ENCODE data around the gene TRPV6.
A peak's percentile ranks its signal among the peaks of the same experiment; 100 is the strongest.

Gene TRPV6

DNA sequence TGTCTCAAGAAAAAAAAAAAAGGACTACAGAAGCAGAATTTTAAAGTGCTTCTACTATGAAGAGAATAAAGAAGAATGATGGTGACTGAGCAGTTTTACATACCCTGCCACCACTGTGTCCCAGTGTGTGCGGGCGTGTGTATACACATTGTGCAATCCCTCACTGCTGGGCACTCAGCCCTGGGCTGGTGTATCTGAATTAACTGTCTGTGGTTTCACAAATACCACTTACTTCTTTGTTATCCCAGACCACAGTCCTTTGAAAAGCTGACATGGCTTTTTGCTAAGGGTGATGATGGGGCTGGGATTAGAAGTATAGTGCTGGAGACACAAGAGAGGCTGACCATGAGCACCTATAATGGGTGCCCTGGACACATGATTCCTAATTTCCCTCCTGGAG is 21.1 kb upstream of the TRPV6 start:
- no peak for DNase-seq

DNA sequence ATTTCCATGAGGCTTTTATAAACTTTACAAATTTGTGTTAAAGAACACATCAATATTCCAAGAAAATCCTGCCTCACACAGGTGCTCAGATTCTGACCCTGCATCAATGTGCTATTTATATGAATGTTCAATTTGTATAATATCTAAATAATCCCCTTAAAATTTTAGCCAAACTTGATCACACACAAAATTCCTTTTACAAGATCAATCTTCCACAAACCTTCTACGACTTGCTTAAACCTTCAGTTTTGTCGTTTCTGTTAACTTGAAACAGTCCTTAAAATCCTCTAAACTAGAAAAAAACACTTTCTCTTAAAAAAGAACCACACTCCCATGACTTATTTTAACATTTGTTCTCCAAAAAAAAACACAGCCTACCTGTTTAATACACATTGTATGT is 20.2 kb upstream of the TRPV6 start:
- DNase-seq, result no peak

DNA sequence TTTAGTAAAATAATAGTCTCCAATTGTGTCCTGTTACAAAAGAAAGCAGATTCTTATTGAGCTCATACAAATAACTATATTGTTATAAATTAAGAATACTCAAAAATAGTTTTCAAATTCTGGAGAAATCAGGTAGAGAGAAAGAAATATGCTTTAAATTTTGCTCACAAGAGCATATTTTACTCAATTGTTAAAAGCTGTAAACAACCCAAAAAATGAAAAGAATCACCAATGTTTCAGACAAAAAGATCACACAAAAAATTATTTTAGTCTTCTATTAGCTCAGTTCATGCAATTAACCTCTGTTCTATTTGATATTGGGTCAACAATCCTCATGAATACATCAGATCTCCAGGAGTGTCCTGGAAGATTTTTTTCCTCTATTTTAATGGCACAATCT is 18.6 kb upstream of the TRPV6 start:
- DNase-seq, result no peak

DNA sequence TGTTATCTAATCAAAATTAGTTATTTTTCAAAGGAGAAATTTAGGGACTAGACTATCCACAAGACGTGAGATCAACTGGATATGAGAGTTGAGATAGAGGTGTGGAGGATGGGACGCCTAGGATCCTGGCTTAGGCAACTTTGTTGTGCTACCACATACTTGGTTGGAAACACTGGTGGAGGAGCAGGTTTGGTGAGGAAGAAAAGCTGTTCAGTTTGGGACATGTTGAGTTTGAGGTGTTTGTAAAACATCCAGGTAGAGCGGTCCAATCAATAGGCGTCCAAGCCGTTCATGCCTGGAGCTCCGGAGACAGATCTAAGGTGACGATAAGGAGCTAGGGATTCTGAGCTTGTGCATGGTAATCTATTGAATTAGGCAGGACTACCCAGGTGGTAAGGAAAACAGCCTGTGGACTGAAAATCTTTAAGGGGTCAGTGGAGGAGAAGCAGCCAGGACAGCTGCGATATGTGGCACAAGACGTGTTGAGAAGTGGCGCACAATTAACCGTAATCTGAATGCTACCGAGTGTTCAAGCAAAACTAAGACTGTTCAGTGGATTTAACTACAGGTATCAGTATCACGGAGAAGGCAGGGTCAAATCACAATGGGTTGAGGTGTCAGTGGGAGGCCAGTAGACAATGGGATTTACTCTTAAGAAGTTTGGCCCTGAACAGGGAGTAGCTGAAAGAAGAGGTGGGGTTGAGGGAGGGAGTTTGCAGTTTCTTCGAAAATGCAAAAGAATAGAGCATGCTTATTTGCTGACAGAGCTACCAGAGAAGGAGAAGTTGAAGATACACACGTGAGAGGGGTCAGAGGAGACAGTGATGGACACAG is 16.1 kb upstream of the TRPV6 start:
- DNase-seq, result no peak

DNA sequence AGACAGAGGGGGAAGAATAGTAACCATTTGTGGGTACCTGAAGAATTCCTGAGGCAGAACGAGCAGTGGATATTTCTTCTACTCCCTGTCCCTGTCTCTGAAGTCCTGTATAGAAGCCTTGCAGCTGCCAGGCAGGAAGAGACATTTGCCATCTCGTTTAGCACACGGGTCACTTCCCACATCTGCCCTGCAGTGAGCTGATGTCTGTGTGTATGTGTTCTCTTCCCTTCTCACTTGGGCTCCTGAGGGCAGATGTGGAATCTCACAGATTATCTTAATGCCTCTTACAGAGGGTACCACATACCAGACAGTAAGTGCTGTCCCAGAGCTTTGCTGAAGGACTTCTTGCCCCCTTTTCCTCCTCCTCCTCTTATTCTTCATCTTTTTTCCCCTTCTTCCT is 14.1 kb upstream of the TRPV6 start:
- peak; percentile 62 for DNase-seq

DNA sequence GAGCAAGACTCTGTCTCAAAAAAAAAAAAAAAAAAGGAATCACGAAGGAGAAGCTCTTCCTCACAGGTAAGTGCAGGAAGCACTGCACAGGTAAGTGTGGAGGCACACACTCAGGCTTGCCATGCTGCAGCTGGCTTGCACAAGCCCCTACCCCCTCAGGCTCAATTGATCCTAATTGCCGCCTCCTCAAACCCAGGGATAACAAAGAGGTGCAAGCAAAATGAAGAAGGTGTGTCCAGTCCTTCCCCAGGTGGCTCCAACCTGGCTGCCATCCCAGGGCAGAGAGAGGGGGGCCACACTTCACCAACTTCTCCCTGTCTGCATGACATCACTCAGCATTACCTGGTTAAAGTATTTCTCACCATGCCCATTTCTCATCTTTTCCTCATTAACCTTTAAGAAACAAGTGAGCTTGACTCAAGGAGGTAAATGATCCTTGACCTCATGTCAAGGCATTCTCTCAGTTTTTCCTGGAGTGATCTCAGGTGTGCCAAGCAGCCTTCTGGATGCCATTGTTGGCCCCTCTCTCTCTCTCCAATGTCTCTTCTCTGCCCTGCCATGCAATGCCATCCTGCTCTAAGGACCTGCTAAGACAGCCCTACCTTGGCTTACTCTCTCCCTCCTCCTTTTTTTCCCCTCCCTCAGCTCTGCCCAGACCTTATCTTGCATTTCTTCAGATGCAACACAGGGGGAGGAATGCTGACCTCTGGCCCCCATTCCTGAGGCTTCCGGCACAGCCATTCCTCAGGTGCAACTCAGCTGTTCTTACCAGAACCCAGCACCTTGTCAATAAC is 13.0 kb upstream of the TRPV6 start:
- DNase-seq, result no peak

DNA sequence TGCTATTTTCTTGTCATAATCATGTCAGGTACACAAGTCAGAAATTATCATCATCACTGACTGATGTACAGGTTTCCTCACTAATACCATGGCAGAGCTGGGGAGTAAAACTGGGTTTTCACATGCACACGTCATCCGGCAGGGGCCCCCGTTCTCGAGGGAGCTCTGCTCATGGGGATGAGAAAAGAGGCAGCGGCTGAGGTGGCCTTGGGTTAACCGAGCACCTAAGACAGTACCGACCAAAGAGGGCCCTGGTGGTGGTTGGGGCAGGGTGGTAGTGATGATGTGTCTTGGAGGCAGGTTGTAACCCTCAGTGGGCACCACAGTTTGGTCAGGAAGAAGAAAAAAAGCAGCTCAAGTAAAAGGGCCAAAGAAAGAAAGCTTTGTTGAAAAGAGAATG is 12.1 kb upstream of the TRPV6 start:
- DNase-seq, result no peak

DNA sequence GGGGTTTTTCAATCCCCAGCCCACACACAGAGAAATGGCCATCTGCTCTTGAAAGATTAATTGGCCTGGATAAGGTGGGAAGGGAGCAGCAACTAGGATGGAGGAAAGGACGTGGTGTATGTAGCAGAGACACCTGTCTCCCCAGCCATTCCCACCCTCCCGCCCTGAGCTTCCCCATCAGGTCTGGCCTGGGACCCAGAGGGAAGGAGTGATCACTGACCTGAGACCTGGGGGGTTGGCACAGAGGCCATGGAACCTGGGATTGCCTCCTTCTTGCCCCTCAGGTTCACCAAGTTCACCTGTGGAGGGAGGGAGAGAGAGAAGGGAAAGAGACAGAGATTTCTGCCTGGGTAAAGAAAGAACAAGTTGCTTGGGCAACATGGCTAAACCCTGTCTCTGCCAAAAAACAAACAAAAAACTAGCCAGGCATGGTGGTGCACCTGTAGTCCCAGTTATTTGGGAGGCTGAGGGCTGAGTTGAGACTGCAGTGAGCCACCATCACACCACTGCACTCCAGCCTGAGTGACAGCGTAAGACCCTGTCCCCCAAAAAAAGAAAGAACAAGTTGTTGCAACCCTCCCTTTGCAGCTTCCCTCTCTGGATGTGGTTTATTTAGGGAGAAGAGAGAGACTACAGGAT is 11.3 kb upstream of the TRPV6 start:
- no peak for DNase-seq

DNA sequence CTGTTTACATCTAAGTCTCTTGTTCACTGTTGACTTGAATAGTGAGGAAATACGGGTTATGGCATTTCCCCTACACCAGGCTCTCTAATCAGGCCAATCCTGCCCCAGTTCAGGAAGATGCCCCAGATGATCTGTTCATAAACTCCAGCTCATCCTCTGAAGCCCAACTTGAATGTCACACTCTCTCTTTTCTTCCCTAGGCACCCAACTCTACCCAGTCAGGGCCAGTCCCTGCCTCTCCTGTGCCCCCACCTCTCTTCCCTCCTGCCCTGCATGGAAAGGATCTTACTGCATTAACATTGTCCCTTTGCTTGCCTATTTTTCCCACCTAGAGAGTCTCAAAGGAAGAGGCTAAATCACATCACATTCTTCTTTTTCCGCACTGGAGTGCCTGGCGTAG is 10.6 kb upstream of the TRPV6 start:
- no peak for DNase-seq

DNA sequence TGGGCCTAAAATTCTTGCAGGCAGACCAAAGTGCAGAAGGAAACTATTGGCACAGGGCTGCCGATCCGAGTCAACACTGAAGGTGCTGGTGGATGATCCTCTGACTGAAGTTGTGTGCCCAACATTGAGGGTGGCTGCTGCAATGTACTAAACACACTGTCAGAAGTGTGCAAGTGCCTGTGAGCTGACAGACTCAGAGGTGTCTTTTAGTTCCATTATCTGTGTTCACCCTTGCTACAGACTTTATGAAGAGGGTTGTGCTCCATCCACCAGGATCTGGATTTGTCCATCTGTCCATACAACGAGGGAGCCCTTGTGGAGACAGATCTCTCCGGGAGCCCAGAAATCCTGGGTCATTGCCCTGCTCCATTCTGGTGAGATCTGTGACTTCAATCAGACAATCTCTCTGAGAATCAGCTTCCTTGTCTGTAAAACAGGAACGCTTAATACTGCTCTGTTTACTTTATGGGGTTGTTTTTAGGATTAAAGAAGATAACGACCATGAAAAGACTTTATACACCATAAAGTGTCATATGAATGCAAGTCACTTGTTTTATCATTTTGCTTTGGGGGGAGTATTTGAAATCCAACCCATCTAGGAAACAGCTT is 9.5 kb upstream of the TRPV6 start:
- DNase-seq, result no peak

DNA sequence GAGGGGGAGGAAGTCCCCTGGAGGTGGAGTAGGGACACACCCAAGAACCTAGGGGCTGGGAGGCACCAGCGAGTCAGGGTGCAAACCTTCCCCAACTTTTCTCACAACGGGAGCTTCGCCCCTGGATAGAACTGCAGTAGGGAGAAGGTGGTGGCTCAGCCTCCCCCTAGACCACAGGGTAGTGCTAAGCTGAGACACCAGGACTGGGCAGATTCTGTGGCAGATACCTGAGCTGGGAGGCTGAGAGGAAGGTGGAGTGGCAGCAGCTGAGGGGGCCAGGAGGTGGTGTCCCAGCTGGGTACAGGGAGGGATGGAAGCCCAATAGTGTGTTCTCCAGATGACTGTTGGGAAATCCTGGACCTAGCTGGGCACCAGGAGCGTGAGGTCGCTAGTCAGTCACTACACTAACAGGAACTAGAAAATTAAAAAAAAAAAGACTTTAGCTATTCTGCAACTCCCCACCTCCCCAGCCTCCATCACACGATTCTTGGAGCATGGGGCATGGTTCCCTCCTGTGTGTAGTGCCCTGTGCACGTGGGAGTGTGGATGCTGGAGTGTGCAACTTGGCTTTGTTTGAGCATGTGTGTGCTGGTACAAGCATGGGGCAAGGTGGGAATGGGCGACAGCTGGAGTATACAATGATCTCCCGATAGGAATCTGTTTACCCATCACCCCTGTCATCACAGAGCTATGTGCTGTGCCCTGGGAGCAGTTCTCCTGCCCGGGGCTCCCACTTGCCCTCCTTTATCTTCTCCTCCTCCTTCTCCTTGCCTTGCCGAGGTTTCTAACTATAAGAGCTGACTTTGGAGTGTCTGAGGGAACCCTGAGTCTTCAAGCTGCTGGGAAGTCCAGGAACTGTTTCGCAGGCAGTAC is 8.8 kb upstream of the TRPV6 start:
- DNase-seq, result no peak

DNA sequence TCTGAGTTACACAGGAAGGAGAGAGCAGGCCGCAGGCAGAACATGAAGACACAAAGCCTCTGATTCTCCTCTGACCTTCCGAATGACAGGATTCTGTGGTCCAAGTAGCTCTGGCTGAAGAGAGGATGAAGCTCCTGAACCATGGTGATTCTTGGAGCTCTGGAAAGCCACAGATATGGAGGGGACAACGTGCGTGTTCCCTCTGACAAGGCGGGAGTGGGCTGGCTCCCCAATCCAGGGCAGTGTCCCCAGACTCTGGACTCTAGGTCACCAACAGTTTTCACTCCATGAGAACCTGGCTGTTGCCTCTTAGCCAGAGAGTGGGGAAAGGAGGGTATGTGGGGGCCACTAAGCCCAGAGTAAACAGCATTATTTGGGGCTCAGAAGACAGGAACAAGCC is 7.4 kb upstream of the TRPV6 start:
- no peak for DNase-seq

DNA sequence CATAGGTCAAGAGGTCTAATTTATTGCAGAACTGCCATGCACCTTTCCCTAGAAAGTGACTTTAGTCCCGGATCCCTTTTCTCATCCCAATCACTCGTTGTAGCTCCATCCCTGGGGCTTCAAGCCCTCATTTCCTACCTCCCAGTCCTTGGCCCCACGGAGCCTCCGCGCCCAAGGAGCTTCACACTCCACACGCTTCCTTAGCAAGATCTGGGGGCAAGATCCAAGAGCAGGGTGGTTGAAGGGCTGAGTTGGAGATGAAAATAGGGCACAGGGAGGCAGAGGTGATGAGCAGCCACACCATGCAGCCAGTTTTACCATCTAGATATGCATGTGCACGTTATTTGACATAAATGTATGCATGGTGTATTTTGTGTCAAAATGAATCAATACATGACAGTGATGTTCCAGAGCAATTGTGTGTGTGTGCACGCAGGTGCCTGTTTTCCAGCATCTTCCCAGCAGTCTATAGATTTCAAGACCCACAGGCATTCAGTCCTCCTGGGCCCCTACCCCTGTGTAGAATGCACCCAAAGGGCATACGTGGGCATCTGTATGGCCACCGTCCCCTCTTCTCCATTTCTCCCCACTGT is 6.0 kb upstream of the TRPV6 start:
- DNase-seq, result peak; percentile 43

DNA sequence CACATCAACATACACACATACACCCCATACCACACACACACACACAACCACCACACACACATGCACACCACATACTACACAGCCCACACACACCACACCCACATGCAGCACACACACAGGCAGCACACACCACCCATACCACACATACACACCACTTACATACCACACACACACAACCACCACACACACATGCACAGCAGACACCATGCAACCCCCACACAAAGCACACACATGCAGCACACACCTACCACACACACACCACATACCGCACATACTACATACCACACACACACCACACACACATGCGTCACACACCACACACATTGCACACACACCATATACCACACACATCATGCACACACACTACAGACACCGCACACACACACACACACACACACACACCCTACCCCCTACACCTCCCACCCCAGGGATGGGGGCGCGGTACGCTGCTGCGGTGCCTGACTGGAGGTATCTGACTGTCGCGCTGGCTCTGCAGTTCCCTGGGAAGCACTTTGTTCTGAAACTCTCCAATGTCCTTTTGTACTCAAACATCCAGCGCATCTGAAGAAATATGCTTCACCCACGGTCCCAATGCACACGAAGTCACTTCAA is 5.4 kb upstream of the TRPV6 start:
- DNase-seq, result no peak

DNA sequence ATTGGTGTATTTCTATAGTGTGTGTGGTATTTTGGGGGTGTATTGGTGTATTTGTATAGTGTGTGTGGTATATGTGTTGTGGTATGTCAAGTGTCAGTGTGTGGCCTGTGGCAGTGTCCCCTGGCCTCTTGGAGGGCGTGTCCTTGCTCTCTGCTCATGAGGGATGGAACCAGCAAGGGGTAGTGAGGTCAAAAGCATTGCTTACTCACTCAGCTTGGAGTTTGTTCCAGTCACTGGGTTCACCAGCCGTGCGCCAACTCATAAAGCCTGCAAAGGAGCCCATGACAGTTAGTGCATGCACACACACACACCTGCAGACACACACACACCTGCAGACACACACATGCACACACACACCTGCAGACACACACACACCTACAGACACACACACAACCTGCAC is 4.3 kb upstream of the TRPV6 start:
- no peak for DNase-seq

DNA sequence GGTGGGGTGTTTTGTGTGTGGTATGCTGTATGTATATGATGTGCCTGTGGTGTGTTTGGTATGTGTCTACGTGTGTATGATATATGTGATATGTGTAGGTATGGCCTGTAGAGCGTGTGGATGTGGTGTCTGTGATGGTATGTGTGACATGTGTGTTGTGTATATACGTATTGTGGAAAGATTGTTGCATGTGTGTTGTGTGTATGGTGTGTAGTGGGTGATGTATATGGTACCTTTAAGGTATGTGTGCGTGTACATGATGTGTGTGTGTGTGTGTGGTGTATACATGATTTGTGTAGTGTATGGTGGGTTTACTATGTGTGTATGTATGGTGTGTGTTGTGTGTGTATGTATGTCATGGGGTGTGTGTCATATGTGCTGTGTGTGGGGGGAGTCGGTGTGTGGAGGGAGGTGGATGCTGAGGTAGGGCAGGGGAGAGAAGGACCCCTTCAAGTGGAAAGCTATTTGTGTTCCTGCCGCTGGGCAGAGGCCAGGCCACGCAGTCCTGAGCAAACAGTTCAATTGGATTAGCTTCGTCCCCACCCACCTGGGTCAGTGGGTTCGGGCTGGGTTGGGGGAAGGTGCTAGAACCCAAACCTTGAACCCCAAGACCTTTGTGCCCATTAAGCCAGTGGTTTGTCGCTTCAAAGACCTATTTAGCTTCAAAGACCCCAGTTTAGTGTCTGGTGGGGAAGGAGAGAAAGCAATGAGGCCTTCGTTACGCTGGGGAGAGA is 1.9 kb upstream of the TRPV6 start:
- DNase-seq, result no peak

DNA sequence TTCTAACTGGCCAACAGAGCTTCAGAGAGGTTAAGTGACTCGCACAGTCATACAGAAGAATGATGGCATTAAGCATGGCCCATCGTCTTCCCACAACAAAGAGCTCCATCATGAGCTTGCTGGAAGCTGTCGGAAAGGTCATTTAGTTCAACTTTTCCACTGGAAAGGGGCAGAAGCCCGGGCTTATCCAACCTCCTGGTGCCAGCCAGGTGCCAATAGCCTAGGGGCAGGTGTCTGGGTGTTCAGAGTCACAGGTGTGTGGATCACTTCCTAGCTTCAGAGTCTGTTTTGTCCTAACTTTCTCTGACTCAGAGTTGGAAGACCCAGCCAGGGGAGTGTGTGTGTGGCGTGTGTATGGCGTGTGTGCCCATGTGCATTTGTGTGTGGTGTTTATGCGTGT is 1.3 kb upstream of the TRPV6 start:
- DNase-seq, result no peak

DNA sequence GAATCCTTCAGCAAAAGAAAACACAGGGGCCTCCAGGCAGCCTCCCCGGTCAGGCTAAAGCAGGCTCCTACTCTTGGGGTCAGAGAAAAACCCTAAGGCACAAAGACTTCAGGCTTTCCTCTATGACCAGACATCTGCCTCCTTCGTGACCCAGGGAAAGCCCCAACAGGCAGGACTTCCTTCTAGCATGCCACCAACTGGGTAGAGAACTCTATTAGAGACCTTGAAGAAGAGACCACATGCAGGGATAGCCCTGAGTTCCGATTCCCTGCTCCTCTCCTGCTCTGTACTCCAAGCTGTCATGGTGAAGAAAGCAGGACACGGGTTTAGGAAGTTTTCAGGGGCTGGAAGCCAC is 1.3 kb downstream of the TRPV6 start:
- no peak for DNase-seq

DNA sequence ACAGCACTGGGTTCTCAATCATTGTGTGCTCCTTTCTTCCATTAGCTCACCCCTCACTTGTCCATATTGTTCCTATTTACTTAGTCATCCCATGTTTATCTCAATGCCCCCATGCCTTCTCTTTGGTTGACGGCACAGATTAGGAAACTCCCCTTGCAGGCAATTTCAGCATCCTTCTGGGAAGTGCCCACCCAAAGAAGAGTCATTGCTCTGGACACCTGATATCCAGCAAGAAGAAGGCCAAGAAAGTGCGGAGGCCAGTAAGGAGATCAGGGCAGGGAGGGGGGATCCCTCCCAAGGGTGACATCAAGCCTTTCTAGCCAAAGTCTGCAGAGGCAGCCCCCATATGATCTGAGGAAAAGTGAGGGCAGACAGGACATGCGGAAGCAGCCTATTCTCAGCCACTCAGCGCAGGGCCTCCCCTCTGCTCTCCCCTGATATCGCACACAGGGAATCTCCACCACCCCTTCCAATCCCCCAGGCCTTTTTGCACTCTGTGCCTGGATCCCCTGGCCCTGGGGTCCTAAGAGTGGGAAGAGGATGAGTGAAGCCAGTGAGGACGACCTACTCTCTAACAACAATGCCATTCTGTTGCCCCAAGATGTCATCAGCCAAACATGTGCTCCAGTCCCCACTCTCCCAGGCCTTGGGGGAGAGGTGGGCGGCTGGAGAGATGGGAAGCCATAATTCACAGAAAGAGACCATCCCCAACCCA is 1.8 kb downstream of the TRPV6 start:
- no peak for DNase-seq

DNA sequence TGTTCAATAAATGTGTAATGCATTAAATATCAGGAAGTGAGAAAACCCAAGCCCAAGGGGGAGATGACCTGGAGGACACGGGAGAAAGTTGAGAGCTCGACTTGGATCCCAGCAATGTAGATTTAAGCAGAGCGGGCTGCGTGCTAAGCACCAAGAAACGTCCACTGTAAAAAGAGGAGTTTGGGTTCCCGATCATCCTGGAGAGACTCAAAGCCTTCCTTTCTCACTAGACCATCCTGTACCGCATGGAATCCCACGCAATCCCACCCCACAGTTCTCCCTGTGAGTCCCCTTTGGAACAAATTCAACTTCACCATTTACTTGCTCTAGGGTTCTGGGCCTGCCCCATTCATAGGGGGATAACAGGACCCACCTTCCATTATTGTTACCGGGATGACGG is 2.4 kb downstream of the TRPV6 start:
- no peak for DNase-seq

Measured in eye (tissue), 1 donor.